Stomach (tissue), 9 donors: ENCODE measurements around the gene RPL6. TPM values are rescaled to one million over a fixed set of nuclear protein-coding genes. Genes with fewer than 3 reads are reported as not detected.

ENCODE experiments used
- DNase-seq, 2 donors: peaks; one replicate each; pipeline versions ENCODE4 v3.0.0 to v3.0.0-alpha.2; 2013 to 2019
- H3K27ac ChIP-seq, 5 donors: fragments of 200-600 bp in 4 of 5; sonication (generic) in 4 of 5; one replicate each; pipeline ENCODE4 v1.5.1; 2013 to 2019; ENCODE audit warnings: mild to moderate bottlenecking in 1 of 5, moderate library complexity in 1 of 5
- H3K27me3 ChIP-seq, 3 donors: fragments of 200-600 bp; sonication (generic); one replicate each; pipeline ENCODE4 v1.5.1; 2017 to 2019; ENCODE audit warnings: mixed run types in 1 of 3
- H3K36me3 ChIP-seq, 4 donors: fragments of 200-600 bp; sonication (generic); 1 replicate in 3 of 4; 2 replicates in 1 of 4; pipeline ENCODE4 v1.5.1; 2016 to 2019
- H3K4me1 ChIP-seq, 4 donors: fragments of 200-600 bp; sonication (generic); one replicate each; pipeline ENCODE4 v1.5.1; 2016 to 2019
- H3K4me3 ChIP-seq, 4 donors: fragments of 200-600 bp; sonication (generic) in 3 of 4; one replicate each; pipeline ENCODE4 v1.5.1; 2016 to 2019; ENCODE audit warnings: mild to moderate bottlenecking in 1 of 4
- H3K9me3 ChIP-seq, 4 donors: fragments of 200-600 bp; sonication (generic); one replicate each; pipeline ENCODE4 v1.5.1; 2016 to 2019
- EP300 ChIP-seq: sonication (generic); formaldehyde crosslinking; IDR thresholded peaks from one replicate; pipeline ENCODE4 v1.6.1; 2017; ENCODE audit warnings: antibody characterized with exemption
- POLR2A ChIP-seq, 4 donors: fragments of 450-650 bp; IDR thresholded peaks; one replicate each; pipeline ENCODE4 v1.6.1; 2016; ENCODE audit warnings: antibody characterized with exemption in 4 of 4, control low read depth in 2 of 4, mild to moderate bottlenecking in 1 of 4, moderate library complexity in 1 of 4
- POLR2AphosphoS5 ChIP-seq, 3 donors: sonication (generic); formaldehyde crosslinking; IDR thresholded peaks; one replicate each; pipeline ENCODE4 v1.6.1; 2016; ENCODE audit warnings: antibody characterized with exemption in 3 of 3
- WGBS, 5 donors: extraction: QIAGEN DNeasy Blood & Tissue Kit in 3 of 5; methylation state at CpG; one replicate each; pipeline versions ENCODE4 v1.1.5 to v1.1.7; 2013 to 2018; 5-methylcytosine and 5-hydroxymethylcytosine counted together
- intact Hi-C: fragments of 100-400 bp; cut with DNase I; formaldehyde crosslinking; loops from one replicate; pipeline ENCODE4 v1.15.1; 2023; ENCODE audit warnings: low total_unique reads
- polyA plus RNA-seq, 3 donors: library from polyadenylated mRNA; stranded (reverse); fragments of 200-250 nt; gene quantifications; one replicate each; pipeline ENCODE4 v1.2.3, GENCODE V29; 2013
- total RNA-seq, 5 donors: library from RNA; depleted of rRNA; stranded (reverse); fragments of >200 nt; gene quantifications; one replicate each; pipeline versions ENCODE4 v1.1.0 to v1.2.3, GENCODE V29; 2014 to 2016
- TF ChIP-seq, protein P1 (sequence below), 7 experiments: fragments of 450-650 bp in 4 of 7; fragments of 200-600 bp in 3 of 7; sonication (generic) in 3 of 7; IDR thresholded peaks; one replicate each; pipeline ENCODE4 v1.5.1; 2016 to 2019; ENCODE audit warnings: antibody characterized with exemption in 7 of 7, control low read depth in 2 of 7, mild to moderate bottlenecking in 1 of 7
- donor health status: healthy with polysubstance abuse.
- donor health status: Bipolar disorder and iron deficiency.
- donor health status: healthy.

RPL6 gene
- total and polyA plus RNA-seq, 8 donors = 479 to 3,271 (median 1,070) TPM

GRCh38 chr12:112380663-112381405, 28.6 kb downstream of the RPL6 start:
- Histone ChIP-seq H3K4me1 (peaks cover 8 to 32% (median 26%) of the 10 kb centered on the region in 4 donors), H3K4me3 (peak overlapping the region; percentile 91 to 99 (median 96)), H3K36me3 (no peaks in the 10 kb centered on the region), H3K27me3 (no peaks in the 10 kb centered on the region), H3K27ac (peak overlapping the region in 4 of 5 donors; percentile 83 to 91 (median 86)), H3K9me3 (no peaks in the 10 kb centered on the region)
- peak in 1 of 2 donors; percentile 23 for DNase-seq
- 47 to 65% (median 50%) methylated on average over 32 to 34 of the region's 34 CpGs for WGBS, 5 donors
- intact Hi-C loops = loop anchor here (10.0 kb wide), 1 partner anchor 126 kb away; no protein-coding TSS in a partner anchor
- no peak for TF ChIP-seq EP300
- TF ChIP-seq POLR2A (IDR thresholded peaks at IDR 0.05) = no peak
- TF ChIP-seq POLR2AphosphoS5 (IDR thresholded peaks at IDR 0.05) = no peak
- TF ChIP-seq, protein P1, sequence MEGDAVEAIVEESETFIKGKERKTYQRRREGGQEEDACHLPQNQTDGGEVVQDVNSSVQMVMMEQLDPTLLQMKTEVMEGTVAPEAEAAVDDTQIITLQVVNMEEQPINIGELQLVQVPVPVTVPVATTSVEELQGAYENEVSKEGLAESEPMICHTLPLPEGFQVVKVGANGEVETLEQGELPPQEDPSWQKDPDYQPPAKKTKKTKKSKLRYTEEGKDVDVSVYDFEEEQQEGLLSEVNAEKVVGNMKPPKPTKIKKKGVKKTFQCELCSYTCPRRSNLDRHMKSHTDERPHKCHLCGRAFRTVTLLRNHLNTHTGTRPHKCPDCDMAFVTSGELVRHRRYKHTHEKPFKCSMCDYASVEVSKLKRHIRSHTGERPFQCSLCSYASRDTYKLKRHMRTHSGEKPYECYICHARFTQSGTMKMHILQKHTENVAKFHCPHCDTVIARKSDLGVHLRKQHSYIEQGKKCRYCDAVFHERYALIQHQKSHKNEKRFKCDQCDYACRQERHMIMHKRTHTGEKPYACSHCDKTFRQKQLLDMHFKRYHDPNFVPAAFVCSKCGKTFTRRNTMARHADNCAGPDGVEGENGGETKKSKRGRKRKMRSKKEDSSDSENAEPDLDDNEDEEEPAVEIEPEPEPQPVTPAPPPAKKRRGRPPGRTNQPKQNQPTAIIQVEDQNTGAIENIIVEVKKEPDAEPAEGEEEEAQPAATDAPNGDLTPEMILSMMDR (IDR thresholded peaks at IDR 0.05) = no peak

DNA sequence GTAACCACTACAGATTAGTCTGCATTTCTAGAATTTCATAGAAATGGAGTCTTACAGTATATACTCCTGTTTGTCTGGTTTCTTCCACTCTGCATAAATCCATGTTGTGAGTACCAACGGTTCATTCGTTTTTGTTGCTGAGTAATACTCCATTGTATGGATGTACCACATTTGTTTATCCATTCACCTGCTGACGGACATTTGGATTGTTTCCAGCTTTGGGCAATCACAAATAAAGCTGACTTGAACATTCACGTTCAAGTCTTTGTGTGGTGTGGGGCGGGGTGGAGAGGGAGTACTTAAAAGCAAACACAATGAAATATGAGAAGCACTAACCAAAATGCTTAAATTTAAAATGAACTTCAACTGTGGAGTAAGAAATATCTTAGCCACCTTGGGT, 34.3 kb downstream of the RPL6 start:
- Histone ChIP-seq H3K27me3 (no peaks in the 10 kb centered on the region), H3K36me3 (peaks cover 0 to 6% (median 0%) of the 10 kb centered on the region in 4 donors), H3K9me3 (no peaks in the 10 kb centered on the region), H3K4me1 (peaks cover 7 to 29% (median 15%) of the 10 kb centered on the region in 4 donors), H3K4me3 (no peak overlapping the region), H3K27ac (no peak overlapping the region)
- TF ChIP-seq POLR2A (IDR thresholded peaks at IDR 0.05) (no peak), POLR2AphosphoS5 (IDR thresholded peaks at IDR 0.05) (no peak), EP300 (no peak)
- TF ChIP-seq, protein P1 (IDR thresholded peaks at IDR 0.05) = no peak
- intact Hi-C loops = no loop called here
- peak in 1 of 2 donors; percentile 13 for DNase-seq
- WGBS, 5 donors = 62 to 74% (median 65%) methylated on average over 5 of the region's 5 CpGs

DNA sequence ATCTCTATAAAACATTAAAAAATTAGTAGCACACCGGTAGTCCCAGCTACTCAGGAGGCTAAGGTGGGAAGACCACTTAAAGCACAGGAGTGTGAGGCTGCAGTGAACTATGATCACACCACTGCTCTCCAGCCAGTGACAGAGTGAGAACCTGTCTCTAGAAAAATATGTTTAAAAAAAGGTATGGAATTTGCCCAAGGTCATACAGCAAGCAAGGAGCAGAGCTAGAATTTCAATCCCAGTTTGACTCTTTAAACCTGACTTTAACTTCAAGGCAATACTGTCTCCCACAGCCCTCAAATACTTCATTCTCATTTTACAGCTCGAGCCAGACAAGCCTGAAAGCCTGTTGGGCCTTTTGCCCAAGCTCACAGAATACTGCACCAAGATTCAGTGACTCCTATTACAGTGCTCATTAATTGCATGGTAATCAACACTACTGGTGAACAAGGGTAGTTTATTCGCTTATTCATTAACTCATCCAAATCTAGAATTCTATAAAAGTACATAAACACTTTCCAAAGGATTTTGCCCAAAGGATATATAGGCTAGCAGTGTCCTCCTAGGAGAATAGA, 35.2 kb downstream of the RPL6 start:
- H3K4me3 ChIP-seq = no peak overlapping the region

DNA sequence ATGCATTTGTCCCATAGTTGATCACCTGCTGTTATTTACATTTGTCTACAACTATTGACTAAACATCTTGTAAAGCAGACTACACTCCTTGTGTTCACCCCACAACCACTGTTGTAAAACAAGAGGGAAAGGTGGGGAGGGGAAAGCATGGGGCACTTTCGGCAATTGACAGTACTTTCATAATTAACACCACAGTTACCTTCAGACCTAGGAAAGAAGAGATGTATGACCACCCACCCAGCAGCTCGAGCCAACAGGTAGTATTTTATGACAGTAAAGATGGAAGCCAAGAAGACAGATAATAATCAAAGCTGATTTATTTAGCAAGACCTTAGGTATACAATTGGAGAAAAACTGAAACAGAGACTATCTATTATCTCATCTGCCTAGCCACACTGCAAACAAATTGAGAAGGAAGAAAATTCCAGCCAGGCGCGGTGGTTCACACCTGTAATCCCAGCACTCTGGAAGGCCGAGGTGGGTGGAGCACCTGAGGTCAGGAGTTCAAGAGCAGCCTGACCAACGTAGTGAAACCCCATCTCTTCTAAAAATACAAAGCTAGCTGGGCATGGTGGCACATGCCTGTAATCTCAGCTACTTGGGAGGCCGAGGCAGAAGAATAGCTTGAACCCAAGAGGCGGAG, 38.4 kb downstream of the RPL6 start:
- Histone ChIP-seq H3K4me3 (no peak overlapping the region), H3K27ac (no peak overlapping the region), H3K27me3 (no peaks in the 10 kb centered on the region), H3K4me1 (peaks cover 7 to 44% (median 17%) of the 10 kb centered on the region in 4 donors), H3K36me3 (peaks cover 0 to 6% (median 0%) of the 10 kb centered on the region in 4 donors), H3K9me3 (no peaks in the 10 kb centered on the region)
- no peak for TF ChIP-seq POLR2A (IDR thresholded peaks at IDR 0.05)
- no peak for TF ChIP-seq EP300
- no peak for TF ChIP-seq POLR2AphosphoS5 (IDR thresholded peaks at IDR 0.05)
- TF ChIP-seq, protein P1 (IDR thresholded peaks at IDR 0.05) = no peak
- DNase-seq = no peak
- intact Hi-C loops = no loop called here
- WGBS, 5 donors = 51 to 69% (median 61%) methylated on average over 8 of the region's 8 CpGs

More for the DNA sequence above, 35.2 kb downstream of the RPL6 start:
- Histone ChIP-seq H3K27ac (no peak overlapping the region), H3K36me3 (peaks cover 0 to 6% (median 0%) of the 10 kb centered on the region in 4 donors), H3K9me3 (no peaks in the 10 kb centered on the region), H3K27me3 (no peaks in the 10 kb centered on the region), H3K4me1 (peaks cover 7 to 27% (median 15%) of the 10 kb centered on the region in 4 donors)
- DNase-seq = no peak
- WGBS, 5 donors = 85 to 95% (median 92%) methylated on average over 3 of the region's 3 CpGs
- intact Hi-C loops = no loop called here
- TF ChIP-seq POLR2AphosphoS5 (IDR thresholded peaks at IDR 0.05) = no peak
- TF ChIP-seq EP300 = no peak
- no peak for TF ChIP-seq POLR2A (IDR thresholded peaks at IDR 0.05)
